ENCODE measurements around the gene KCNJ10. TPM values are rescaled to one million over a fixed set of nuclear protein-coding genes. Genes with fewer than 3 reads are reported as not detected.
A peak's percentile ranks its signal among the peaks of the same experiment; 100 is the strongest.

Gene KCNJ10
- total and polyA plus RNA-seq, 2 experiments from 2014 or later = not detected

GRCh38 chr1:160070243-160071163 lies 543 bp upstream of the KCNJ10 start:
- no peaks in the 10 kb centered on the region for H3K79me2 ChIP-seq
- TF ChIP-seq, protein P1, sequence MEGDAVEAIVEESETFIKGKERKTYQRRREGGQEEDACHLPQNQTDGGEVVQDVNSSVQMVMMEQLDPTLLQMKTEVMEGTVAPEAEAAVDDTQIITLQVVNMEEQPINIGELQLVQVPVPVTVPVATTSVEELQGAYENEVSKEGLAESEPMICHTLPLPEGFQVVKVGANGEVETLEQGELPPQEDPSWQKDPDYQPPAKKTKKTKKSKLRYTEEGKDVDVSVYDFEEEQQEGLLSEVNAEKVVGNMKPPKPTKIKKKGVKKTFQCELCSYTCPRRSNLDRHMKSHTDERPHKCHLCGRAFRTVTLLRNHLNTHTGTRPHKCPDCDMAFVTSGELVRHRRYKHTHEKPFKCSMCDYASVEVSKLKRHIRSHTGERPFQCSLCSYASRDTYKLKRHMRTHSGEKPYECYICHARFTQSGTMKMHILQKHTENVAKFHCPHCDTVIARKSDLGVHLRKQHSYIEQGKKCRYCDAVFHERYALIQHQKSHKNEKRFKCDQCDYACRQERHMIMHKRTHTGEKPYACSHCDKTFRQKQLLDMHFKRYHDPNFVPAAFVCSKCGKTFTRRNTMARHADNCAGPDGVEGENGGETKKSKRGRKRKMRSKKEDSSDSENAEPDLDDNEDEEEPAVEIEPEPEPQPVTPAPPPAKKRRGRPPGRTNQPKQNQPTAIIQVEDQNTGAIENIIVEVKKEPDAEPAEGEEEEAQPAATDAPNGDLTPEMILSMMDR (IDR thresholded peaks at IDR 0.05; ENCODE audit: poor library complexity) = no peak
- no peak for TF ChIP-seq EZH2 (IDR thresholded peaks at IDR 0.05; ENCODE audit: borderline replicate concordance)
- TF ChIP-seq EZH2phosphoT487 (IDR thresholded peaks at IDR 0.05; ENCODE audit: low read depth, severe bottlenecking, unreplicated experiment) = no peak
- H3K4me2 ChIP-seq = peak overlapping the region; percentile 88
- no peaks in the 10 kb centered on the region for H3K9me3 ChIP-seq (ENCODE audit: low read depth)
- no peaks in the 10 kb centered on the region for H3K4me1 ChIP-seq (ENCODE audit: insufficient read depth)
- H3K27me3 ChIP-seq = peaks cover 25% of the 10 kb centered on the region
- peak overlapping the region; percentile 85 for H2AFZ ChIP-seq
- 2% methylated on average over 40 of the region's 46 CpGs for WGBS (ENCODE audit: low lambda C conversion rate, missing lambda C conversion rate)
- no peaks in the 10 kb centered on the region for H4K20me1 ChIP-seq (ENCODE audit: insufficient read depth, poor library complexity, severe bottlenecking)
- peak overlapping the region; percentile 29 for H3K4me3 ChIP-seq
- no peaks in the 10 kb centered on the region for H3K9me2 ChIP-seq (replicated peaks; ENCODE audit: insufficient read depth)
- peak; percentile 75 for DNase-seq (ENCODE audit: low spot score)
- H3K27ac ChIP-seq = no peak overlapping the region
- H3K36me3 ChIP-seq (replicated peaks; ENCODE audit: insufficient read depth, low read depth) = no peaks in the 10 kb centered on the region

- 75% methylated on average over 5 of the region's 5 CpGs for WGBS (ENCODE audit: low lambda C conversion rate, missing lambda C conversion rate)
- TF ChIP-seq EZH2phosphoT487 (IDR thresholded peaks at IDR 0.05; ENCODE audit: low read depth, severe bottlenecking, unreplicated experiment) (no peak), EZH2 (IDR thresholded peaks at IDR 0.05; ENCODE audit: borderline replicate concordance) (no peak)
- TF ChIP-seq, protein P1 (IDR thresholded peaks at IDR 0.05; ENCODE audit: poor library complexity) = no peak
- H4K20me1 ChIP-seq (ENCODE audit: insufficient read depth, poor library complexity, severe bottlenecking) = no peaks in the 10 kb centered on the region
- no peak overlapping the region for H3K4me2 ChIP-seq
- no peaks in the 10 kb centered on the region for H3K79me2 ChIP-seq
- no peak overlapping the region for H3K27ac ChIP-seq
- no peak overlapping the region for H2AFZ ChIP-seq
- no peak for DNase-seq (ENCODE audit: low spot score)
- H3K27me3 ChIP-seq = peaks cover 25% of the 10 kb centered on the region
- no peaks in the 10 kb centered on the region for H3K36me3 ChIP-seq (replicated peaks; ENCODE audit: insufficient read depth, low read depth)
- H3K4me1 ChIP-seq (ENCODE audit: insufficient read depth) = no peaks in the 10 kb centered on the region
- H3K4me3 ChIP-seq = no peak overlapping the region
- no peaks in the 10 kb centered on the region for H3K9me3 ChIP-seq (ENCODE audit: low read depth)
- H3K9me2 ChIP-seq (replicated peaks; ENCODE audit: insufficient read depth) = no peaks in the 10 kb centered on the region
Observed at GRCh38 chr1:160068225-160068624, 1.7 kb downstream of the KCNJ10 start.

DNA sequence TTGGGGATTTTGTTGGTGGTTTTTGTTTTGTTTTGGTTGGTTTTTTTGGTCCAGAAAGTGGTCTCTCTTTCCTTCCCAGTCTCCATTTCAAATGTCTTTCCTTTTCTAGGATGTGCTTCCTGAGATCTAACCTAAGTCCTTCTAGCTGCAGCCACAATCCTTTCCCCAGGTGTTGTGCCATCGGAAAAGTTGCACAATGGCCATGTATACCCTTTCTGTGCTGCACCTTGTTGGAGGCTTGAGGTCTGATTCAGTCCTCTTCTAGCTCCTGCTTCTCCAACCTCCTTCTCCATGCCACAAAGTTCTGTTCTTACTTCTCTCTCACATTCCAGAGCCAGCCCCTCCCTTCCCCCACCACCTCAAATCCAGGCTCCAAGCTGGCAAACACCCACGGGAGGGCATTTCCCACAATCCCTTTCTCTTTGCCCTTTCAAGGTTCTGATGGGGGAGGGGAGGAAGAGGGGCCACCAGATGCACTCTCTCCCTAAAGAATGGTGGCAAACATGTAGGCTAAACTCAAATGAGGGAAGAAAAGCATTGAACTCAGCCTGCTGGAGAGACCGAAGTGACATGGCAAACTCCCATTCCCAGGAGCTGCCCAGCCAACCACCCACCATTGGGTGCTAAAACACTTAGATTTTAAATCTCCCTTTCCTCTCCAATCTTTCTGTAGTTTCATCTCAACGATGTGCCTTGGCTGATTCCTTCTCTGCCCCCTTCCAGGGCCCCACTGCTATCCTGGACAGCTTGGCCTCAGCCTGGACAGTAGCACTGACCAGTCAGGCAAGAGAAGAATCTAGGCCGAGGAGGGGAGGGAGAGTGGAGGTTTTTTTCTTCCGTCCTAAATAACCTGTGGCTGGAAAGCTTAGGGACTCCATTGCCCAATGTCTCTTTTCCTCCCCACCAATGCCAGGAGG lies 2.9 kb downstream of the KCNJ10 start:
- no peak overlapping the region for H2AFZ ChIP-seq
- H3K4me2 ChIP-seq = no peak overlapping the region
- no peaks in the 10 kb centered on the region for H3K36me3 ChIP-seq (replicated peaks; ENCODE audit: insufficient read depth, low read depth)
- no peaks in the 10 kb centered on the region for H3K9me3 ChIP-seq (ENCODE audit: low read depth)
- H3K79me2 ChIP-seq = no peaks in the 10 kb centered on the region
- no peak overlapping the region for H3K4me3 ChIP-seq
- peaks cover 21% of the 10 kb centered on the region for H3K27me3 ChIP-seq
- no peaks in the 10 kb centered on the region for H4K20me1 ChIP-seq (ENCODE audit: insufficient read depth, poor library complexity, severe bottlenecking)
- WGBS (ENCODE audit: low lambda C conversion rate, missing lambda C conversion rate) = 63% methylated on average over 6 of the region's 6 CpGs
- H3K4me1 ChIP-seq (ENCODE audit: insufficient read depth) = no peaks in the 10 kb centered on the region
- DNase-seq (ENCODE audit: low spot score) = no peak
- TF ChIP-seq, protein P1 (IDR thresholded peaks at IDR 0.05; ENCODE audit: poor library complexity) = no peak
- TF ChIP-seq EZH2 (IDR thresholded peaks at IDR 0.05; ENCODE audit: borderline replicate concordance) (no peak), EZH2phosphoT487 (IDR thresholded peaks at IDR 0.05; ENCODE audit: low read depth, severe bottlenecking, unreplicated experiment) (no peak)
- no peak overlapping the region for H3K27ac ChIP-seq
- H3K9me2 ChIP-seq (replicated peaks; ENCODE audit: insufficient read depth) = no peaks in the 10 kb centered on the region
